Measurements from ENCODE around the gene HES7.

The HES7 gene

DNA sequence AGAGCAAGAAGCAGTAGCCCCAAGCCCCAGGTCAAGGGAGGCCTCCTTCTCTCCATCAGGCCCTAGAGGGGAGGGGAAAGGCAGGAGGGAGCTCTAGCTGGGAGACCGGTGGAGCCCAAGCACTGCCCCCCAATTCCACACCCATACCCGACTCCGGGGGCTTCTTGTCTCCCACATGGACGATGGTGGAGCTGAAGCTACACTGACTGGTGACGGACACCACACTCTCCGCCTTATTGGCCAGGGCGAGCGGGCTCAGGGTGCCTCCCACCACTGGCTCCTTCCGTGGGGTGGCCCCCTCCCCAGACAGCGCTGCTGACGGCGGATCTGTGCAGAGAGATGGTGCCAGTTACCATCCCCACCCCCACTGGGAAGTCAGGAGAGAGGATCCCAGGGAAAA lies 21.9 kb upstream of the HES7 start:
- intact Hi-C loops (cut with DNase I) = no loop called here
- peak in 3 of 10 donors; percentile 38 to 67 (median 61) for DNase-seq

DNA sequence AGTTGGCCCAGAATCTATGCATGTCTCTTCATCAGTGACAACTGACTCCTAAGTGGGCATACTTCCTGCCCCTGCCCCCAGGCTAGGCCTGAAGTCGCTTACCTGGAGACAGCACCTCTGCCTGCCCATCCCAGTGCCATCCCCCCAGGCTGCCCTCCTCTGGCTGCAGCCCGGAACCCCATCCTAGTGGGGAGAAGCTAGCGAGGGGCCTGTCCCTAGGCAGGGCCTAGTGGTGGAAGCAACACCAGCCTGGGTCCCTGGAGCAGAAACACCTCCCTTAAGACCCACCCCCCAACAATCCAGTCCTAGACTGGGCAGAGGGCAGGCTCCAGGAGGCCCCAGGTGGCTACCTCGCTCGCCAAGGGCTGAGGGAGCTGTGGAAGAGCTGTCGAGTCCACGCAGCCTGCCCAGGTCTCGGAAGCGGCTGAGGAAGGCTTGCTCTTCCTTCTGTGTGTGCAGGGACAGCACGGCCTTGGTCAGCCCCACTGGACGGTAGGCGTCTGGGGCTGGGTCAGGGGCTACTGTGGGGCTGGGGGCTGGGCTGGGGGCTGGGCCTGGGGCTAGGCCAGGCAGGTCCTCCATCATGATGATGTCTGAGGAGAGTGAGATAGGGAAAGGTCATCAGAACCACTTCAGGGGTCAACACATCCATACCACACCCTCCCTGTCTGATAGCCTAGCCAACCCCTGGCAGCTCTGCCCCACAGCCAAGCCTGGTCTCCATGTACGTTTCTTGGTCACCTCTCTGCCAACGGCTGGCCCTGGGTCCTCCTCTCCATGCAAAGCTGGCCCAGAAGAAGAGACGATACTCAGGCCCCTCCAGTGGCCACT lies 20.7 kb upstream of the HES7 start:
- intact Hi-C loops (cut with DNase I) = no loop called here
- DNase-seq = peak in 3 of 10 donors; percentile 53 to 66 (median 59)

DNA sequence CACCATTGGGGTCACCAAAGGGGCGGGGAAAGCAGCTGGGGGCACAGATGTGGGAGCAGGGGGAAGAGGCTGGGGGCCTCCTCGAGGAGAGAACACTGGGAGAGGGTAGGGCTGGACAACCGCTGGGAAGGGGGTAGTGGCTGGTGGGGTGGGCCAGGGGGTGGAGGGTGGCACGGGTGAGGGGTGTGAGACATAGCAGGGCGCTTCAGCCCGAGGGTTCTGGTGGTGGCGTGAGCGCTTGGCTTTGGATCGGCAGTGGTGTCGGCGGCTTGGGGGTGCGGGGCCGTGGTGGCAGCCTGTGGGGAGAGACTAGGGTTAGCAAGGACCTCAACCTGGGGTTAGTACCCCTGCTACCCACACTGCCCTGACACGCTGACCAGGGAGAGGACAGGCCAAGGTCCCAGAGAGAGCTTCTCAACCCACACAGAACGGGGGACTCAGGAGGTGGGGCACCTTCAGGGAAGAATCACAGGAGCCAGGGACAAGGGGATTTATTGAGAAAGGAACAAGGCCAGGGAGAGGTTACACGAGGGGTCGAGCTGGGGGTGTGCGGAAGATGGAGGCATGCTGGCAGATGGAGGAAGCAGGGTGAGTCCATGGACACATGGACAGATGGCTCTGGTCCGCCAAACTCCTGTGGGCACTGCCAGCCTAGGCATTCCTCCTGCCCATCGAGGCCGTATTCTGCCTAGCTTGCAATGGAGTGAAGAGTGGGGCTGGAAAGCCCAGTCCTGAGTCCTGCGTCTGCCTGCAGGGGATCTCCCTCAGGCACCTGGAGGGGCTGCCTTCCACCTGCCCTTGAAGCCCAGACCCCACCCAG lies 19.9 kb upstream of the HES7 start:
- intact Hi-C loops (cut with DNase I) = no loop called here
- peak in 2 of 10 donors; percentile 47 to 76 for DNase-seq

DNA sequence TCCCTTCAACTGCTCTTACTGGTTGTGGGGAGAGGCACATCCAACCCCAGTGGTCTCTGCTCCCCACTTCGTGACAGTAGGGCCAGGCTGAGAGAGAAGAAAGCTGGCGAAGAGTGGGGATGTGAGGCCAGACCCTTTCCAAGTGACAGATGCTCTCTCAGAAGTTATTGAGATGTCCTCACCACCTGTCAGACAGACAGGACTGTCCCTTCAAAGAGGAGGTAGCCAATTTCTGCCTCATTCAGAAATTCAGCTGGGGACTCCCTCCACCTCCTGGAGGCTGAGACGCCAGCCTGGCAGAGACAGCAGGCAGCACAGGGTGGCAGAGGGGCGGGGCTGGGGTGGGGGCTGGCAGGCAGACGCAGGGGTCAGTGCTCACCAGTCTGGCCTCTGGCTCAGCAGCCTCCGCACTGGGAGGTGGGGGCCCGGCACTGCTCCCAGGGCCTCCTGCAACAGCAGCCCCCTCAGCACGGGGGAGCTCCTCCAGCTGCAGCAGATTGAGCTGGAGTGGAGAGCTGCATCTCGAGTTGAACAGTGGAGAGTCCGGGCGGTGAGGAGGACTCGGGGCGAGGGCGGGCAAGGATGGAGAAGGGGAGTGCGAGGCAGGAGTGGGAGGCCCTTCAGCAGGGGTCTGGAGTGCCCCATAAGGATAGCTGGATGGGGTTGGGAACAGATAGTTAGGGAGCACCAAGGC lies 19.1 kb upstream of the HES7 start:
- DNase-seq = peak in 2 of 10 donors; percentile 50 to 62
- intact Hi-C loops (cut with DNase I) = no loop called here

DNA sequence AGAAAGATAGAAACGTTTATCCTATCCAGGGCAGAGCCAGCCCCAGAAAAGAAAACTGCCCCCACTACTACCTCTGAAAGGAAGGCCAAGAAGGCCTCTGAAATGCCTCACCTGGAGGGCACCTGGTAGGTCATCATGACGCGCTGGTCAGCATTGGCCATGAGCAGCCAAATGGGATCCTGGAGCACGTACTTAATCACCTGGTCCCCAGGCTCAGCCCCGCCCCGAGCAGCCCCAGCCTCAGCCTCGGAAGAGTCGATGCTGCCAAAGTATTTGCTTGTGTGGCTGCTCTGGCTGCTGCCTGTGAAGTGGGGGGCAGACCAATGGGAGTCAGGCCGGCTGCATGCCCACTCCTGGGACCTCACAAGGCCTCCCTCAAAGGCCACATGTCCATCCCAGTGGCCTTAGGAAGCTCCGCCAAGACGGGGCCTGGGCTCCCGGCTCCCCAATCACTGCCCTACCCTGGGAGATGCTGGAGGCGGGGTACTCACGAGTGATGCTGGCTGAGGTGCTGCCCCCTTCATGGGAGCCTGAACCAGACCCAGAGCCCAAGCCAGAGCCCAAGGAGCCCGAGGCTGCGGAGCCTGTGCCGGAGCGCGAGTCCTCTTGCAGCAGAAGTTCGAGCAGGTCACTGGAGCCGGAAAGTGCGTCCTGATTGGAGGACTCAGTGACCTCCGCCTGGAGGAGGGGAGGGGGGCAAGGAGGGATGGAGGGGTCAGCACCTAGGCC lies 18.4 kb upstream of the HES7 start:
- peak in 2 of 10 donors; percentile 45 to 51 for DNase-seq

DNA sequence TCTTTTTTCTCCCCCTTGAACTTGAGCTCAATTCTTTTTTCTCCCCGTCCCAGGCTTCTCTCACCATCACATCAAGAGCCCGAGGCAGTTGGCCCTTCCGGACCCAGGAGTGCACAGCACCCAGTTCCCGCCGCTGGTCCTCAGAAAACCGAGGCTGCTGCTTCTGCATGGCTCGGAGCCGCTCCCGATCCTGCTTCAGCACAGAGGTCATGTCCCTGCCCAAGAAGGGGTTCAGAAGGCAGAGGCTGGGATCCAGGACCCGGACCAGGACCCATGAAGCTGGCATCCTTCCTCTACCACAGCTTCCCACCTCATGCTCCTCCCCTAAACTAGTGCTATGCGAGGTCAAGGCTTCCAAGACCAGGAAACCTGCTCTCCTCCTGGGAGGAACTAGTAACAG lies 17.8 kb upstream of the HES7 start:
- intact Hi-C loops (cut with DNase I) = no loop called here
- DNase-seq = peak in 1 of 10 donors; percentile 52

More for the DNA sequence above, 18.4 kb upstream of the HES7 start:
- intact Hi-C loops (cut with DNase I) = no loop called here

DNA sequence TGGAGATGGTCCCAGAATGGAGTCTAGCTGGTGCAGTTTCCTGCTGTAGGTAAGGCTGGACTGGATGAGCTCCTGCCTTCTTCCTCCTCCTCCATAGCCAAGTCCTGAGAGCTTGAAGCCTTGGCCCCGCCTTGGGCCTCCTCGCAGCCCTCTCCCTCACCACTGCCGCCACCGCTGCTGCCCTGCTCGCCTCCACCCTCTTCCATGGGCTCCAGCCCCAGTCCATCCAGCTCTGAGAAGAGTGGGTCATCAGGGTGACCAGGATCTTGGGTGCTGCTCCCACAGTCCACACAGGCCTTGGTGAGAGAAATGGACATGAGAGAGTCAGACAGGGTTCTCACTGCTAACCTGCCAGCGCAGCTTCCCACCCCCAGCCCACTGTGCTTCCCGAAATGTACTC lies 17.1 kb upstream of the HES7 start:
- intact Hi-C loops (cut with DNase I) = no loop called here
- DNase-seq = peak in 2 of 10 donors; percentile 19 to 42

DNA sequence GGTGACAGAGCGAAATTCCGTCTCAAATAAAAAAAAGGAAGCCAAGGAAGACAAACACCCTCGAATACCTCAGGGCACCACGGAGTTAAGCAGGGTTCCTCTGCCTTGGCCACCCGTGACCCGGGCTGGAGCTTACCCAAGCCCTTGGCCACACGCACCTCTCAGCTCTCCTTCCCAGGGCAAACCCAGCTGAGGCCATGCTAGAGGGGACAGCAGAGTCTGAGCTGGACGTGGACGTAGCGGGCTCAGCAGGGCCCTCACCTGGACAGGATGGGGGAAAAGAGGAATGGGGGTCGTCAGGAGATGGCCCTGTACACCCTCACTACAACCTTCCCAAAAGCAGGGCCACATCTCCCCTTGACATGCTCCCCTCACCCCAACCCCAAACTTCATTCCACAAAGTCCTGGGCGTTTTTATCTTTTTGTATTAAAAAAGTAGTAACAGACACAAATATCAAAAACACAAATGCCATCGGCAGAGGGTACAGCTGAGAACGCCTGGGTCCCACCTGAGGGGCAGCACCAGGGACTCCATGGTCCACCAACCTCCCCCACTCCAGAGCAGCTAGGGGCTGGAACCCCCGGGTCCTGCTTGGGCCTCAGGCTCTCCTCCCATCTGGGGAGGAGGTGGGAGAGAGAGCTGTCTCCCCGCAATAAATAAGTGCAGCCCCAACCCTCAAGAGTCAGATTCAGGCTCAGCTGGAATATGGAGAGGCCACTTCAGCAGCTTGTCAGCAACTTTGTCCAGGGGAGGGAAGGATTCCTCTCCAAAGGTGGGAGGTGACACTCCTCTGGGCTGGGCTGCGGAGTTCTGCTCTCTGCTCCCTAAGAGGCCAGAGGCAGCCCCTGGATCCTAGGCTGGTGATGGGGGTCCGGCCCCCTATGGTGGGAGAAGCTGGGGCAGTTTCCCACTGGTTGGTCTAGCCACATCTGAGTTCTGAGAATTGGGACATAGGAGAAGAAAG lies 16.4 kb upstream of the HES7 start:
- peak in 3 of 10 donors; percentile 26 to 85 (median 67) for DNase-seq
- intact Hi-C loops (cut with DNase I) = no loop called here

DNA sequence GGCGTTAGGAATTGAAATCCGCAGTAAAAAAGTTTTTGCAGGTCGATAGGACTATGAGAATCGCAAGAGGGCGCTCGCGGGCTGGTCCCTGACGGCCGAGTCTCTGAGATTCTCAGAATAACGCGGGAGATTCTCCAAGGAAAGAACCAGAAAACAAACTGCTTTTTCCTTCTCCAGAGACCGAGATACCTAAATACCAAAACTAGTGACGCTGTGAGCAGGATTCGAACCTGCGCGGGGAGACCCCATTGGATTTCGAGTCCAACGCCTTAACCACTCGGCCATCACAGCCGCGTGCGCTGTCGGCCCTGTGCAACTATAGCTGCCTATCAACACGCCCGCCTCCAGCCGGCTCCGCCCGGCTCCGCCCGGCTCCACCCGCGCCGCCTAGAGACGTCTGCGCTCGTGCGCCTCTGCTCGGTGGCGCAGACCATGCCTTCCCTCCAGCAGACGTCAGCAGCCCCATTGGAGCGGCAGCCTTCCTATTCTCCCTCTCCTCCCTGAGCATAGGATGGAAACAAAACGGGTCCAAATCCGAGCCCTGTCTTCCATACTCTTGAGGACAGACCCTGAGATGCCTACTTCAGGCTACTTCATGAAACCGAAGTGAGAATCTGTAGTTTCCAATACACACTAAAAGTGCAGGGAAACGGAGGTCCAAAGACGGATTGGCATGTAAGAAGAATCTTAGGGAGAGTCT lies 14.9 kb upstream of the HES7 start:
- peak; percentile 85 to 99 (median 92) for DNase-seq
- intact Hi-C loops (cut with DNase I) = loop anchor here (1.0 to 2.0 kb wide), 2 partner anchors 14 to 17 kb away; partner anchors contain the start of gene HES7

DNA sequence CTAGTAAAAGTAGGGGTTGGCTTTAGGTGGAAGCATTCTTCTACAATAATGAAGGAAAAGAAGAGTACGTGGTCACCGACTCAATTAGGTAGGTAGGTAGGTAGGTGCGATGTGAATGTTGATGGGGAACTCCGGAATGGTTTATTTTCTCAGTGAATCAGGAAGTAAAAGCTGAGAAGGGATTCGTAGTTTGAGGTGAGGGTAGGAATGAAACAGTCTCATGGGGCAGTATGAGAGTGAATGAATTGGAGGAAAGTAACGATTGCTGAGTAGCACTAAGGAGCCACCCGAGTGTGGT lies 14.4 kb upstream of the HES7 start:
- no peak for DNase-seq
- intact Hi-C loops (cut with DNase I) = loop anchor here (1.0 to 2.0 kb wide), 2 partner anchors 14 to 18 kb away; partner anchors contain the start of gene HES7

DNA sequence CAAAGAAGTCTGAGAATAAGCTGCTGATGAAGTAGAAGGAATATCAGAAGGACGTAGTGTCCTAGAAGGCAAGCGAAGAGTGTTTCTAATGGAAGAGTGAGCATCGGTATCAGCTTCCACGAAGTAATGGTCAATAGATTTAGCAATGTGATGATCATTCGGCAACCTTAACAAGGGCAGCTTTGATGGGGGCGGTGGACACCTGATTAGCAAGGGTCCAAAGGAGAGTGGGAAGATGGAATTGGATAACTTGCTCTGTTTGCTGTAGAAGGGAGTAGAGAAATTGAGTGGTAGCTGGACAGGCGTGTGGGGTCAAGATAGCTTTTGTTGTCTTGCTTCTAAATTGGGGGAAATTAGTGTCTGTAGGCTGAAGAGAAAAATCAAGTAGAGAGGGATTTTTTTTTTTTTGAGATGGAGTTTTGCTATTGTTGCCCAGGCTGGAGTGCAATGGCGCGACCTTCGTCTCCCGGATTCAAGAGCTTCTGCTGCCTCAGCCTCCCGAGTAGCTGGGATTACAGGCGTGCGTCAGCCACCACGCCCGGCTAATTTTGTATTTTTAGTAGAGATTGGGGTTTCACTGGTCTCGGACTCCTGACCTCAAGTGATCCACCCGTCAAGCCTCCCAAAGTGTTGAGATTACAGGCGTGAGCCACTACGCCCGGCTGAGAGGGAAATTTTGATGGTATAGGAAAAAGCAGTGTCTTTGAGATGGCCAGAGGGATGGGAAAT lies 13.9 kb upstream of the HES7 start:
- intact Hi-C loops (cut with DNase I) = loop anchor here (1.0 to 2.0 kb wide), 2 partner anchors 13 to 18 kb away; partner anchors contain the start of gene HES7
- DNase-seq = peak in 3 of 10 donors; percentile 12 to 44 (median 24)

DNA sequence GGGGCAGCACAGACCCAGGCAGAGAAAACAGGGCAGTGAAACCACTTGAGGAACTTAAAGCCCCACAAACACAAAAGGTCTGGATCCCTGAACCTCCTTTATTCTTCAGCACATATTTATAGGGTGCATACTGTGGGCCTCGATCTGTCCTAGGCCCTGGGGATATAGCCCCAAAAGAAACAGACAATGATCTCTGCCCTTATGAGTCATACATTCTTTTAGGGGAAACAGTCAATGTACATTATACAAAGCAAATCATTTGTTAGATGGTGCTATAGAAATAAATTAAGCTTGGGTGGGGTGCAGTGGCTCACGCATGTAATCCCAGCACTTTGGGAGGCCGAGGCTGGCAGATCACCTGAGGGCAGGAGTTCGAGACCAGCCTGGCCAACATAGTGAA lies 10.0 kb upstream of the HES7 start:
- intact Hi-C loops (cut with DNase I) = no loop called here

DNA sequence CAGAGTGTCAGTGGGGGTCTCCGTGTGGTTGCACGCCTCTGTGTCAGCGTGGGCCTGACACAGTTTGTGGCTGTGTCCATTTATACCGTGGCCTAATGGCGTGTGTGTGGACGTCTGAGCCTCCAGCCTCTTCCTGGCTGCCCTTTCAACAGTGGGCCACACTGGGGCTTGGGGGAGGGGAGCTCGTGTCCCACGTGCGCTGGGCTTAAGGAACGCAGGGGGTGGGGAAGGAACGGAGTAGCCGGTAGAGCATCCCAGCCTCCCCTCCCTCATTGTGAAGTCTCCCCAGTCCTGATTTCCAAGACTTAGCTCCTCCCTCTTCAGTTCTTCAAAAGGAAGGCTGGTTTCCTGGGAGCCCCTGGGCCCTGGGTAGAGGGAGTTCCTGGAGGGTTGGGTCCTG lies 9.5 kb upstream of the HES7 start:
- intact Hi-C loops (cut with DNase I) = no loop called here
- peak in 2 of 10 donors; percentile 28 to 37 for DNase-seq

More for the DNA sequence above, 10.0 kb upstream of the HES7 start:
- peak in 1 of 10 donors; percentile 22 for DNase-seq

DNA sequence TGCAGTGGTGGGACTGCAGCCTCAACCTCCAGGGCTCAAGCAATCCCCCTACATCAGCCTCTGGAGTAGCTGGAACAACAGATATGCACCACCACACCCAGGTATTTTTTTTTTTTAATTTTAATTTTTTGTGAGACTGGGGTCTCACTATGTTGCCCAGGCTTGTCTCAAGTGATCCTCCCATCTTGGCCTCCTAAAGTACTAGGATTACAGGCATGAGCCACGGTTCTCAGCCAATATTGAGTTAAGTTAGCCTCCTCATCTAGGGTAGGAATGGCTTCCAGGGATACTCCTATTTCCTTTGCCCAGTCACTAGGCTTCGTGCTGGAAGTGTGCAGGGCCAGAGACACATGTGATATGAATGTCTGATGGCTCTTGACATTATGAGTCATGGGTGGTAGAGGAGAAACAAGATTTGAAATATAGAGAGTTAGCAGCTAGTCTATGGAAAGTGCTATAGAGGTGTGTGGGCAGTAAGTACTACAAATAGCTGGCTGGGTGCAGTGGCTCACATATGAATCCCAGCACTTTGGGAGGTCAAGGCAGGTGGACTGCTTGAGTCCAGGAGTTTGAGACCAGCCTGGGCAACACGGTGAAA lies 8.0 kb upstream of the HES7 start:
- intact Hi-C loops (cut with DNase I) = no loop called here

DNA sequence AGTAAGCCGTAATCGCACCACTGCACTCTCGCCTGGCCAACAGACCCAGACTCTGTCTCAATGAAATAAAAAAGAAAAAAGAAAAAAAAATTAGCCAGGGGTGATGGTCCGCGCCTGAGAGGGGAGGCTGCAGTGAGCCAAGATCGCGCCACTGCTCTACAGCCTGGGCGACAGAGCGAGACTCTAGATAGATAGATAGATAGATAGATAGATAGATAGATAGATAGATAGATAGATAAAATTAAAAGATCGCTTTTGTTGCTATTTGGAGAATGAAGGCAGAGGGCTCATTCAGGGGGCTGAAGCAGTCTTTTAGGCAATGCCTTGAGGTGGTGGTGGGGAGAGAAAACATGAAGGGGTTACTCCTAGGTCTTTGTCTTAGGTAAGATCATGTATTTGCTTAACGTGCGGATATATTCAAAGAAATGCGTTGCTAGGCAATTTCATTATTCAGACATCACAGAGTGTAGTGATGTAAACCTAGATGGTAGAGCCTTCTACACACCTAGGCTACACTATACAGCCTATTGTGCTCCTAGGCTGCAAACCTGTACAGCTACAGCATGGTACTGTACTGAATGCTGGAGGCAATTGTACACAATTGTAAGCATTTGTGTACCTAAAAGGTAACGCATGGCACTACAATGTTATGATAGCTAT lies 4.3 kb upstream of the HES7 start:
- peak in 1 of 10 donors; percentile 44 for DNase-seq
- intact Hi-C loops (cut with DNase I) = loop anchor here (10.0 kb wide), 1 partner anchor 247 kb away; the partner anchor contains the start of gene KRABD2

More for the DNA sequence above, 8.0 kb upstream of the HES7 start:
- DNase-seq = no peak

DNA sequence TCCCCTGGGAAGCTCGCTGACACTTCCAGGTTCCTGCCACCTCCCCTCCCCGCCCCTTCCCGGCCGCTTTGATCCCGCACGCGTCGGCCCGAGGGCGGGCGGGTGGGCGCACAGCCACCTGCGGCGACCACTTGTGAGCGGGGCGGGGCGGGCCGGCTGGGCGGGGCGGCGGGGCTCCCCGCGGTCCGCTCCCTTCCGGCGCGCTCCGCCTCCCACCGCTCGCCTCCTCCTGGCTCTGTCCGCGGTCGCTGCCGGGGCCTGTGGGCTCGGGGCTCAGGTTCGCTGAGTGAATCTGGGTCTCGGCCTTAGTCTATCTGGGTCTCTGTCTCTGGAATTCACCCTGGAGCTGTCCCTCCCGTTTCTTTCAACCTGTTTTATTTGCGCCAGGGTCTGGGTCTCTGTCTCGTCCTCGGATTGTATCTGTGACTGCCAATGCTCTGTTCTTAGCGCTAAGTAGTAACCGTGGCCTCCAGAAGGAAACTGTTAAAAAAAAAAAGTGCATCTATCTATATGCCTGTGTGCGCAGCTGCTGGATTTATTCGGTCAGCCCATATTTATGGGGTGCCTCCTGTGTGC lies 2.7 kb upstream of the HES7 start:
- DNase-seq = peak in 4 of 10 donors; percentile 36 to 89 (median 70)

More for the DNA sequence above, 2.7 kb upstream of the HES7 start:
- intact Hi-C loops (cut with DNase I) = loop anchor here (10.0 kb wide), 1 partner anchor 248 kb away; the partner anchor contains the start of gene KRABD2
